Astrocyte (in vitro differentiated cells and primary cell): Measurements from ENCODE around the gene TRAM2. TPM values are rescaled to one million over a fixed set of nuclear protein-coding genes. Genes with fewer than 3 reads are reported as not detected.
A peak's percentile ranks its signal among the peaks of the same experiment; 100 is the strongest.

ENCODE experiments used
- DNase-seq: peaks from one replicate; pipeline ENCODE4 v3.0.0-alpha.2; 2010; ENCODE audit warnings: low read depth
- FAIRE-seq: peaks from 2 replicates; lab custom pipeline; 2011; peaks lifted over from hg19 to GRCh38; lab: Jason Lieb, UNC
- H2AFZ ChIP-seq: 2 replicates; pipeline ENCODE4 v1.6.0; 2012; ENCODE audit warnings: low read depth, low read length, inconsistent platforms
- H3K27ac ChIP-seq: 2 replicates; pipeline ENCODE4 v1.5.1; 2011; ENCODE audit warnings: low read depth, low read length, inconsistent platforms
- H3K27me3 ChIP-seq: 2 replicates; pipeline ENCODE4 v1.6.0; 2011; ENCODE audit warnings: low read length, inconsistent platforms; ENCODE audit not compliant: insufficient read depth
- H3K36me3 ChIP-seq: 2 replicates; pipeline ENCODE4 v1.5.1; 2011; ENCODE audit warnings: low read length, inconsistent platforms; ENCODE audit not compliant: insufficient read depth
- H3K4me1 ChIP-seq: 2 replicates; pipeline ENCODE4 v1.5.1; 2011; ENCODE audit warnings: low read length, inconsistent platforms; ENCODE audit not compliant: insufficient read depth
- H3K4me2 ChIP-seq: 2 replicates; pipeline ENCODE4 v1.6.0; 2012; ENCODE audit warnings: low read length, inconsistent platforms
- H3K4me3 ChIP-seq: 2 replicates; pipeline ENCODE4 v1.5.1; 2011; ENCODE audit warnings: low read depth, mild to moderate bottlenecking, low read length, inconsistent platforms; ENCODE audit not compliant: insufficient read depth
- H3K79me2 ChIP-seq: 2 replicates; pipeline ENCODE4 v1.6.0; 2012; ENCODE audit warnings: mild to moderate bottlenecking, low read length, inconsistent platforms; ENCODE audit not compliant: insufficient read depth
- H3K9ac ChIP-seq: 2 replicates; pipeline ENCODE4 v1.6.0; 2012; ENCODE audit warnings: mild to moderate bottlenecking, low read length, inconsistent platforms
- H3K9me3 ChIP-seq: 2 replicates; pipeline ENCODE4 v1.5.1; 2012; ENCODE audit warnings: low read depth, mild to moderate bottlenecking, low read length, inconsistent platforms; ENCODE audit not compliant: insufficient read depth
- H4K20me1 ChIP-seq: 2 replicates; pipeline ENCODE4 v1.6.0; 2012; ENCODE audit warnings: low read length, inconsistent platforms; ENCODE audit not compliant: insufficient read depth
- H3K27ac Mint-ChIP-seq: one replicate; pipeline ENCODE4 v1.8.0; 2021; ENCODE audit warnings: mild to moderate bottlenecking, mixed read lengths; ENCODE audit not compliant: unreplicated experiment
- H3K27me3 Mint-ChIP-seq: one replicate; pipeline ENCODE4 v1.8.0; 2021; ENCODE audit warnings: low read depth, mixed read lengths; ENCODE audit not compliant: unreplicated experiment
- H3K36me3 Mint-ChIP-seq: one replicate; pipeline ENCODE4 v1.8.0; 2021; ENCODE audit warnings: low read depth, mixed read lengths; ENCODE audit not compliant: unreplicated experiment
- H3K4me1 Mint-ChIP-seq: one replicate; pipeline ENCODE4 v1.8.0; 2021; ENCODE audit warnings: low read depth, mixed read lengths; ENCODE audit not compliant: unreplicated experiment
- H3K4me3 Mint-ChIP-seq: one replicate; pipeline ENCODE4 v1.8.0; 2021; ENCODE audit warnings: mild to moderate bottlenecking, moderate library complexity, mixed read lengths; ENCODE audit not compliant: unreplicated experiment
- H3K9me3 Mint-ChIP-seq: one replicate; pipeline ENCODE4 v1.8.0; 2021; ENCODE audit warnings: mild to moderate bottlenecking, mixed read lengths; ENCODE audit not compliant: unreplicated experiment
- EZH2 ChIP-seq: IDR thresholded peaks from 2 replicates; pipeline ENCODE4 v1.6.1; 2012; ENCODE audit warnings: mild to moderate bottlenecking, low read length, inconsistent platforms; ENCODE audit not compliant: insufficient read depth
- total RNA-seq: library from RNA; stranded (reverse); gene quantifications from 2 replicates; pipeline ENCODE4 v1.2.1, GENCODE V29; 2021
- TF ChIP-seq, protein P1 (sequence below): IDR thresholded peaks from 2 replicates; pipeline ENCODE4 v1.5.1; 2011; ENCODE audit warnings: low read depth, mild to moderate bottlenecking, inconsistent platforms, low read length, moderate library complexity; ENCODE audit not compliant: insufficient read depth

TRAM2 gene
- total RNA-seq, 1 donor from 2014 or later = 93.4 TPM

DNA sequence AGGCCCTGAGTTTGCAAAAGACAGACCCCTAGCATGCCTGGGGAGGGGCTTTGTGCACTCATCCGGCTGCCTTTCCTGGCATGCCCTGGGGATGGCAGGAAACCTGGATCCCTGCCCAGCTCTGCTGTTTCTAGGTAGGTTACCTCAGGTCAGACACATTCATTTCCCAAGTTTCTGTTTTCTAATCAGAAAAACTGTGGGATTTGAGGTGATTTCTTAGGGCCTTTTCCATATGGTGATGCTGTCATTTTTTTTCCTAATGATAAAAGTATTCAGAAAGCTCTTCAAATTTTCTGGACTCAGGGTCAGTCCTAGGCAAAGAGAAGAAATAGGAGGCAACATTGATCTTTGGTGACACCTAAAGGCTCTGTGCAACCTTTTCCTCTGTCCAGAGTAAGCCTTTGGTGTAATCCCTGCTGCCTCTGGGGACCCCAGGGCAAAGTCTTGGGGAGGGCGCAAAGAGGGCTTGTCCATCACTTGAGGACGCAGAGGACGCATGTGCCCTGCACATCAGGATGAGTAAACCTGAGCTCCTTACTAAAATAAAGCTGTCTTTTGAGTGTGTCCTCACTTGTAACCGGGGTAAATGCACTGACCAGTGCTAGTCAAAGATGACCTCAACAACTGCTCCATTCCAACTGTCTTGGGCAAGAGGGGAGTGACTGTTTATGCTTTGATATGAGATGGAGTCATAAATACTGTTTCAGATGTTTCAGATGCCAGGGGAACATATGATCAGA is 13.5 kb upstream of the TRAM2 start:
- Histone ChIP-seq H3K4me3 (no peak overlapping the region), H3K79me2 (no peaks in the 10 kb centered on the region), H3K4me2 (no peak overlapping the region), H3K36me3 (no peaks in the 10 kb centered on the region), H3K27ac (no peak overlapping the region), H3K27me3 (no peaks in the 10 kb centered on the region), H3K4me1 (peaks cover 23% of the 10 kb centered on the region), H3K9me3 (no peaks in the 10 kb centered on the region), H4K20me1 (no peaks in the 10 kb centered on the region), H2AFZ (no peak overlapping the region), H3K9ac (no peak overlapping the region)
- Mint-ChIP-seq H3K27ac (no peak overlapping the region), H3K9me3 (no peaks in the 10 kb centered on the region), H3K36me3 (no peaks in the 10 kb centered on the region), H3K4me3 (no peak overlapping the region), H3K27me3 (no peaks in the 10 kb centered on the region), H3K4me1 (peaks cover 25% of the 10 kb centered on the region)
- FAIRE-seq (no peak), DNase-seq (no peak)
- TF ChIP-seq, protein P1, sequence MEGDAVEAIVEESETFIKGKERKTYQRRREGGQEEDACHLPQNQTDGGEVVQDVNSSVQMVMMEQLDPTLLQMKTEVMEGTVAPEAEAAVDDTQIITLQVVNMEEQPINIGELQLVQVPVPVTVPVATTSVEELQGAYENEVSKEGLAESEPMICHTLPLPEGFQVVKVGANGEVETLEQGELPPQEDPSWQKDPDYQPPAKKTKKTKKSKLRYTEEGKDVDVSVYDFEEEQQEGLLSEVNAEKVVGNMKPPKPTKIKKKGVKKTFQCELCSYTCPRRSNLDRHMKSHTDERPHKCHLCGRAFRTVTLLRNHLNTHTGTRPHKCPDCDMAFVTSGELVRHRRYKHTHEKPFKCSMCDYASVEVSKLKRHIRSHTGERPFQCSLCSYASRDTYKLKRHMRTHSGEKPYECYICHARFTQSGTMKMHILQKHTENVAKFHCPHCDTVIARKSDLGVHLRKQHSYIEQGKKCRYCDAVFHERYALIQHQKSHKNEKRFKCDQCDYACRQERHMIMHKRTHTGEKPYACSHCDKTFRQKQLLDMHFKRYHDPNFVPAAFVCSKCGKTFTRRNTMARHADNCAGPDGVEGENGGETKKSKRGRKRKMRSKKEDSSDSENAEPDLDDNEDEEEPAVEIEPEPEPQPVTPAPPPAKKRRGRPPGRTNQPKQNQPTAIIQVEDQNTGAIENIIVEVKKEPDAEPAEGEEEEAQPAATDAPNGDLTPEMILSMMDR = no peak
- TF ChIP-seq EZH2 = no peak

DNA sequence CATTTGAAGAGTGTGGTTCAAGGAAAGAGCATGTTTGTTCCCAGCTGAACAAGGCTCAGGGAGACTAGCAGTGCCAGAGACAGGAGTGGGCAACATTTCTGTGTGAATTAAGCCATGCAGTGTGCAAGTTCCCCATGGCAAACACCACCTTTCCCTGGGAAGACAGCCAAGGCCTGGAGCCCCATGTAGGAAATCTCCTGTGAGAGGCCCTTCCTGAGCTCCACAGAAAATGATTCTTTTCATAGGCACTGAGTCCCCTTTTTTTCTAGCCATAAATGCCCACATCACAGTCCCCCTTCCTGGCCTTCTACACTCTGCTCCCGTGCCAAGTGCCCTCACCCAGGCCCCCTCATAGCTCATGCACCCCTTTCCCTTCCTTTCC is 11.8 kb upstream of the TRAM2 start:
- TF ChIP-seq, protein P1 = no peak
- TF ChIP-seq EZH2 = no peak
- H3K4me1 Mint-ChIP-seq = peaks cover 15% of the 10 kb centered on the region
- no peaks in the 10 kb centered on the region for H3K27me3 ChIP-seq
- no peak overlapping the region for H3K27ac ChIP-seq
- H3K36me3 ChIP-seq = no peaks in the 10 kb centered on the region
- no peak overlapping the region for H3K4me3 Mint-ChIP-seq
- H3K9me3 ChIP-seq = no peaks in the 10 kb centered on the region
- peaks cover 11% of the 10 kb centered on the region for H3K4me1 ChIP-seq
- H3K4me3 ChIP-seq = no peak overlapping the region
- H2AFZ ChIP-seq = peak overlapping the region; percentile 28
- H3K79me2 ChIP-seq = no peaks in the 10 kb centered on the region
- H3K36me3 Mint-ChIP-seq = no peaks in the 10 kb centered on the region
- H3K9ac ChIP-seq = no peak overlapping the region
- H4K20me1 ChIP-seq = no peaks in the 10 kb centered on the region
- DNase-seq = no peak
- no peak for FAIRE-seq
- H3K27me3 Mint-ChIP-seq = no peaks in the 10 kb centered on the region
- peak overlapping the region; percentile 24 for H3K4me2 ChIP-seq
- H3K27ac Mint-ChIP-seq = peak overlapping the region; percentile 60
- no peaks in the 10 kb centered on the region for H3K9me3 Mint-ChIP-seq

DNA sequence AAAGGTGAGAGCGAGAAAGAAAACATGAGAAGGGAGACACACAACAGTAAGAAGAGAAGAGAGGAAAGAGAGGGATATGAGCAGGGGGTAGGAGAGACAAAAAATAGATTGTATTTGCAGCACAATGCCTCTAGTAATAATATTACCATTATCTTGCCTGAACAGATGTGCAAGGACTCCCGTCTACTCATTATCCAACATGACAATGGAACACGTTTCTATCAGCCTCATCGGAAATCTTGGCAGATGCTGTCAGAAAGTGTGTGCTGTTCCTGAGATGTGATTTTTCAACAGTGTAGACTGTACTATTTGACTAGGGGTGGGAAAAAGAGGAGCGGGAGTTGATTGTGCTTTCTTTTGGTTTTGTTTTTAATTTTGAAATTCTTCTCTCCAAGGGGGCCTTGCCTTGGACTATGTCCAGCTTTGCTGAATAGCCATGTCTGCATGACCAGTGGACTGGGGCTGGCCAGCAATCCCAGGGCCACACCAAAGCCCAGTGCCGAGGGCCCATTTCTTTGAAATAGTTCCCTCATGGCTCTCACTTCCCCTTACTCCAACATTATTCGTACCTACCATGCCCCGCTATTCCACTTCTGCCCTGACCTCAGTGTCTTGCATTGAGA is 11.3 kb upstream of the TRAM2 start:
- no peaks in the 10 kb centered on the region for H3K27me3 ChIP-seq
- Mint-ChIP-seq H3K4me1 (peaks cover 15% of the 10 kb centered on the region), H3K27ac (no peak overlapping the region), H3K27me3 (no peaks in the 10 kb centered on the region), H3K36me3 (no peaks in the 10 kb centered on the region), H3K9me3 (no peaks in the 10 kb centered on the region), H3K4me3 (no peak overlapping the region)
- DNase-seq = no peak
- FAIRE-seq = no peak
- no peak overlapping the region for H3K27ac ChIP-seq
- no peaks in the 10 kb centered on the region for H3K9me3 ChIP-seq
- H3K79me2 ChIP-seq = no peaks in the 10 kb centered on the region
- no peaks in the 10 kb centered on the region for H4K20me1 ChIP-seq
- no peak for TF ChIP-seq EZH2
- TF ChIP-seq, protein P1 = no peak
- no peak overlapping the region for H3K4me3 ChIP-seq
- H3K36me3 ChIP-seq = no peaks in the 10 kb centered on the region
- no peak overlapping the region for H3K4me2 ChIP-seq
- H3K4me1 ChIP-seq = peaks cover 11% of the 10 kb centered on the region
- H3K9ac ChIP-seq = no peak overlapping the region
- H2AFZ ChIP-seq = no peak overlapping the region
